HG02943 (cell line): ENCODE measurements around the gene TRPT1.

Experiments
- ATAC-seq: cut with Tn5 transposase; IDR thresholded peaks from one replicate; pipeline ENCODE4 v1.9.1; 2021; ENCODE audit warnings: mild to moderate bottlenecking, low read depth, moderate library complexity; ENCODE audit not compliant: unreplicated experiment

TRPT1 gene

GRCh38 chr11:64245797-64246620 lies 20.0 kb upstream of the TRPT1 start:
- ATAC-seq = no peak

GRCh38 chr11:64245401-64245796 lies 19.4 kb upstream of the TRPT1 start:
- ATAC-seq = no peak

GRCh38 chr11:64244966-64245365 lies 19.0 kb upstream of the TRPT1 start:
- ATAC-seq = no peak

- no peak for ATAC-seq
Measured at GRCh38 chr11:64244107-64244506, 18.1 kb upstream of the TRPT1 start.

GRCh38 chr11:64243236-64243854 lies 17.4 kb upstream of the TRPT1 start:
- no peak for ATAC-seq

GRCh38 chr11:64241491-64242374 lies 15.7 kb upstream of the TRPT1 start:
- ATAC-seq = peak; percentile 6

- ATAC-seq = peak; percentile 50
Measured at GRCh38 chr11:64241241-64241490, 15.2 kb upstream of the TRPT1 start.

GRCh38 chr11:64240435-64241240 lies 14.7 kb upstream of the TRPT1 start, which contains the start of gene FKBP2:
FKBP2 (plus strand) TSS chr11:64241095; CDS start chr11:64242388, 1,293 bp downstream.
- peak; percentile 48 for ATAC-seq

- ATAC-seq = no peak
Measured at GRCh38 chr11:64239662-64240434, 13.9 kb upstream of the TRPT1 start.

- ATAC-seq = no peak
Measured at GRCh38 chr11:64238999-64239398, 13.0 kb upstream of the TRPT1 start.

GRCh38 chr11:64238076-64238475 lies 12.1 kb upstream of the TRPT1 start:
- ATAC-seq = no peak

GRCh38 chr11:64237484-64237951 lies 11.5 kb upstream of the TRPT1 start:
- no peak for ATAC-seq

- no peak for ATAC-seq
Measured at GRCh38 chr11:64235437-64236161, 9.6 kb upstream of the TRPT1 start.

- ATAC-seq = no peak
Measured at GRCh38 chr11:64234647-64235379, 8.8 kb upstream of the TRPT1 start.

- no peak for ATAC-seq
Measured at GRCh38 chr11:64233913-64234586, 8.1 kb upstream of the TRPT1 start, which contains the start of gene VEGFB. VEGFB (plus strand) TSS chr11:64234584; CDS start chr11:64234834, 250 bp downstream.

- no peak for ATAC-seq
Measured at GRCh38 chr11:64232967-64233315, 7.0 kb upstream of the TRPT1 start.

- ATAC-seq = no peak
Measured at GRCh38 chr11:64232182-64232966, 6.4 kb upstream of the TRPT1 start.
